Lower lobe of right lung (tissue), 2 donors: ENCODE data around the gene PHLDA3. TPM values are rescaled to one million over a fixed set of nuclear protein-coding genes. Genes with fewer than 3 reads are reported as not detected.
"Not testable (repeated sequence)": the region's sequence is repeated elsewhere in the genome, so short reads cannot be mapped to it uniquely, and the experiment has no call there.

Source experiments
- ATAC-seq, 2 donors: fragments of 200-7000 bp; cut with Tn5 transposase; one replicate each; pipeline ENCODE4 v1.9.1; 2020 to 2022; ENCODE audit warnings: mild to moderate bottlenecking in 2 of 2, moderate library complexity in 2 of 2
- DNase-seq: peaks from one replicate; pipeline ENCODE4 v3.0.0-alpha.2; 2020
- H3K27ac ChIP-seq: fragments of 200-600 bp; one replicate; pipeline ENCODE4 v1.8.0; 2022
- H3K27me3 ChIP-seq: fragments of 200-600 bp; one replicate; pipeline ENCODE4 v1.8.0; 2022; ENCODE audit warnings: low read depth
- H3K36me3 ChIP-seq: fragments of 200-600 bp; one replicate; pipeline ENCODE4 v1.8.0; 2022; ENCODE audit warnings: mild to moderate bottlenecking
- H3K4me1 ChIP-seq: fragments of 200-600 bp; one replicate; pipeline ENCODE4 v1.8.0; 2022
- H3K4me3 ChIP-seq: fragments of 200-600 bp; one replicate; pipeline ENCODE4 v1.8.0; 2022; ENCODE audit warnings: mild to moderate bottlenecking
- H3K9me3 ChIP-seq: fragments of 200-600 bp; one replicate; pipeline ENCODE4 v1.8.0; 2022
- CTCF ChIP-seq: fragments of 200-600 bp; IDR thresholded peaks from one replicate; pipeline ENCODE4 v1.8.0; 2022; ENCODE audit warnings: antibody characterized with exemption, mild to moderate bottlenecking
- intact Hi-C: fragments of 100-400 bp; cut with DNase I; formaldehyde crosslinking; loops from one replicate; pipeline ENCODE4 v1.11.0; 2022
- total RNA-seq: library from RNA; stranded (reverse); fragmentation: NEBNext Ultra II Directional; extraction: Animal tissue kit (Norgen Biotek cat#: 25700); gene quantifications from one replicate; pipeline ENCODE4 v1.2.1, GENCODE V29; 2021
- donor health status: DM: no; HTN: yes; CAD: no; lungs with severe emphysema.

Gene PHLDA3
- total RNA-seq, 1 donor from 2014 or later: 97.1 TPM

GRCh38 chr1:201482755-201483154 lies 13.8 kb upstream of the PHLDA3 start:
- DNase-seq: no peak
- Histone ChIP-seq H3K36me3 (peaks cover 48% of the 10 kb centered on the region), H3K4me3 (no peak overlapping the region), H3K4me1 (peaks cover 35% of the 10 kb centered on the region), H3K9me3 (no peaks in the 10 kb centered on the region), H3K27me3 (no peaks in the 10 kb centered on the region), H3K27ac (no peak overlapping the region)
- no peak for ATAC-seq
- intact Hi-C loops: loop anchor here (5.0 kb wide), 1 partner anchor 35 kb away; no protein-coding TSS in a partner anchor
- TF ChIP-seq CTCF: no peak

- Histone ChIP-seq H3K9me3 (no peaks in the 10 kb centered on the region), H3K4me3 (peak overlapping the region; percentile 50), H3K36me3 (peaks cover 39% of the 10 kb centered on the region), H3K4me1 (peaks cover 35% of the 10 kb centered on the region), H3K27ac (no peak overlapping the region), H3K27me3 (no peaks in the 10 kb centered on the region)
- intact Hi-C loops: loop anchor here (5.0 kb wide), 1 partner anchor 35 kb away; no protein-coding TSS in a partner anchor
- DNase-seq: peak; percentile 90
- ATAC-seq: peak; percentile 87 to 91
- TF ChIP-seq CTCF: peak; percentile 96
Observed at GRCh38 chr1:201481761-201482493, 12.9 kb upstream of the PHLDA3 start.

GRCh38 chr1:201481004-201481380 lies 12.0 kb upstream of the PHLDA3 start:
- DNase-seq (no peak), ATAC-seq (peak; percentile 1 to 16)
- H3K27me3 ChIP-seq: no peaks in the 10 kb centered on the region
- peak overlapping the region; percentile 50 for H3K4me3 ChIP-seq
- intact Hi-C loops: loop anchor here (5.0 kb wide), 1 partner anchor 36 kb away; no protein-coding TSS in a partner anchor
- peaks cover 30% of the 10 kb centered on the region for H3K36me3 ChIP-seq
- TF ChIP-seq CTCF: no peak
- H3K4me1 ChIP-seq: peaks cover 29% of the 10 kb centered on the region
- no peaks in the 10 kb centered on the region for H3K9me3 ChIP-seq
- H3K27ac ChIP-seq: peak overlapping the region; percentile 69

GRCh38 chr1:201480231-201481003 lies 11.4 kb upstream of the PHLDA3 start:
- Histone ChIP-seq H3K9me3 (no peaks in the 10 kb centered on the region), H3K36me3 (peaks cover 24% of the 10 kb centered on the region), H3K27me3 (no peaks in the 10 kb centered on the region), H3K4me3 (peak overlapping the region; percentile 50), H3K4me1 (peaks cover 29% of the 10 kb centered on the region), H3K27ac (peak overlapping the region; percentile 69)
- ATAC-seq (peak; percentile 86 to 87), DNase-seq (peak; percentile 91)
- intact Hi-C loops: loop anchor here (5.0 kb wide), 1 partner anchor 37 kb away; no protein-coding TSS in a partner anchor
- TF ChIP-seq CTCF: peak; percentile 10

- no peak for ATAC-seq
- no peak for TF ChIP-seq CTCF
- intact Hi-C loops: no loop called here
- DNase-seq: no peak
- peaks cover 14% of the 10 kb centered on the region for H3K36me3 ChIP-seq
- H3K9me3 ChIP-seq: no peaks in the 10 kb centered on the region
- peaks cover 29% of the 10 kb centered on the region for H3K4me1 ChIP-seq
- H3K4me3 ChIP-seq: no peak overlapping the region
- H3K27ac ChIP-seq: no peak overlapping the region
- H3K27me3 ChIP-seq: no peaks in the 10 kb centered on the region
Observed at GRCh38 chr1:201479201-201479730, 10.3 kb upstream of the PHLDA3 start.

- ATAC-seq, H3K4me3 ChIP-seq, H3K9me3 ChIP-seq, H3K36me3 ChIP-seq, DNase-seq, H3K27ac ChIP-seq, intact Hi-C loops, H3K27me3 ChIP-seq: not testable (repeated sequence)
- peaks cover 29% of the 10 kb centered on the region for H3K4me1 ChIP-seq
Observed at GRCh38 chr1:201478666-201479065, 9.7 kb upstream of the PHLDA3 start.
